Activated T-cell treated with anti-CD3 and anti-CD28 coated beads, Interleukin-2, amount 50 U/mL, for 1 hour (primary cell): ENCODE data around the gene AP3D1.
A peak's percentile ranks its signal among the peaks of the same experiment; 100 is the strongest.

Experiments
- DNase-seq: peaks from one replicate; pipeline ENCODE4 v3.0.0-alpha.2; 2020

AP3D1 gene

DNA sequence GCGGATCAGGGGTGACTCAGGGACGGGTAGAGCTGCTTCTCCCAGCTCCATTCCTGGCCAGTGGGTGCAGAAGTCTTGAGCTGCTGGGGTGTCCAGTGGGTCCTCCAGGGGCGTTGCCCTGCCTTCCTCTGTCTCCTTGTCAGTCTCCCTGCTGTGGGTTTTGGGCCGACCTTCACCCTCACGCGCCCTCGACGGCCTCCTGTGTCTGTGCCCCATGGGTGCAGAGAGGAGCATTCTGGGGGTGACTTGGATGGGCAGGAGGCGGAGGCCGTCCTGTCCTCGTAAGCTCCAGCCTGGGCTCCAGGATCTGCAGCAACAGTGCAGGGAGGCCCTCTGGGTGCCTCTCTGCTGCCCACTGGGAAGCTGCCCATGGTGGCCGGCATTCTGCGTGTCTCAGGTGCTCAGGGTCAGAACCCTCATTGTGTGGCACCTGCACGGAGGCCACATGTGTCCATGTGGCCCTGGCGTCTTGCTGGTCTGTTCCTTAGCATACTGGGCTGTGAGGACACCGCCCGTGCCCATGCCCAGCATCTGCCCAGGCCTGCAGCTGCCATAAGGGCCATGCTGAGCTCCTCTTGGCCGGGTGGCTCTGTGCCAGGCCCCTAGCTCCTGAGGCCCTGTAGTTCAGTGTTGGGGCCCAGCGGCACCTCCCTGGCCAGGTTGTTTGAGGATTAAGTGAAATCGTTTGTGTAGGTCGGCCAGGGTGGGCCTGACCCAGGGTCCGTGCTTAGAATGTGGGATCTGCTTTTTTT is 29.7 kb upstream of the AP3D1 start:
- no peak for DNase-seq

- DNase-seq = no peak
Measured at GRCh38 chr19:2180114-2180513, 28.7 kb upstream of the AP3D1 start.

GRCh38 chr19:2179095-2179494 is 27.7 kb upstream of the AP3D1 start:
- DNase-seq = no peak

GRCh38 chr19:2176337-2176994 is 25.1 kb upstream of the AP3D1 start:
- DNase-seq = no peak

- no peak for DNase-seq
Measured at GRCh38 chr19:2175742-2176141, 24.4 kb upstream of the AP3D1 start.

- no peak for DNase-seq
Measured at GRCh38 chr19:2173767-2174577, 22.6 kb upstream of the AP3D1 start.

- DNase-seq = no peak
Measured at GRCh38 chr19:2173388-2173766, 22.0 kb upstream of the AP3D1 start.

DNA sequence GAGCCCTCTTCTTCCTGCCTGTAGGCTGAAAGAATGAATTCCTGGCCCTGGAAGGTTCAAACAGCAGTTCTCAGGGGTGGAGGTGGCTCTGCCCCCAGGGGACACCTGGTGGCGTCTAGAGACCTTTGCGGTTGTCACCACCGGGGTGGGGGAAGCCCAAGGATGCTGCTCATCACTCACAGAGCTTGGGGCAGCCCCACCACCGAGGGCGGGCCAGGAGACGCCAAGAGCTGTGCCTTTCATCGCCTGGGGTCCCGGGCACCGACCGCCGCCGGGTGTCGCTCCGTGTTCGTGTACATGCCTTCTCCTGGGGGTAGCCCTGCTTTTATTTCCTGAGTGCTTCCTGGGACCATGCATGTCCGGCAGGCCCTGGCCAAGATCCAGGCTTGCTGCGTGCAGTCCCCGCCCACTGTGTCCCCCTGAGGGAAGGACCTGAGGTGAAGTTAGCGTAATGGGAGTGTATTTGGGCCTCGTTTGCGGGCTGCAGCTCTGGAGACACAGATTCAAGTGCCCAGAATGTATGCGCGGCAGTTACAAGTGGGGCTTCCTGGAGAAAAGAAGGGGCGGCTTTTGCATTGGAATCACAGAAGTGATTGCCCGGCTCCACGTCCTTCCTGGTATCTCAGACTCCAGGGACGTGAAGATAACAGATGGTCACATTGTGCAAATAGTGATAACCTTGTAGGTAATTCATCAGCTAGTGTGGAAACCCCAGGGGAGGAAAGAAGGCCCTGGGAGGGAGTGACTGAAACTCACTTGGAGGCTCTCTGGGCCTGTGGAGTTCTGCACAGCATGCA is 20.2 kb upstream of the AP3D1 start:
- DNase-seq = peak; percentile 73

DNA sequence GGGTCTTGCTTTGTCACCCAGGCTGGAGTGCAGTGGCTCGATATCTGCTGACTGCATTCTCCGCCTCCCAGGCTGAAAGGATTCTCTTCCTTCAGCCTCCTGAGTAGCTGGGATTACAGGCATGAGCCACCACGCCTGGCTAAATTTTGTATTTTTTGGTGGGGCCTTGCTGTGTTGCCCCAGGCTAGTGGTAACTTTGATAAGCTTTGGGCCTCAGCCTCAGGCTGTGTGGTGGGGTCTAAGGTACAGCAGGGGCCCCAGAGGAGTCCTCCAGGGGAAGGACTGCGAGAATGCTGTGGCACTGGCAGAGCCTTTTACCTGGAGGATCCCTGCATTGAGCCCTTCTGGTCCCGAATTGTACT is 19.6 kb upstream of the AP3D1 start:
- no peak for DNase-seq

GRCh38 chr19:2170219-2170618 is 18.9 kb upstream of the AP3D1 start:
- DNase-seq = no peak

DNA sequence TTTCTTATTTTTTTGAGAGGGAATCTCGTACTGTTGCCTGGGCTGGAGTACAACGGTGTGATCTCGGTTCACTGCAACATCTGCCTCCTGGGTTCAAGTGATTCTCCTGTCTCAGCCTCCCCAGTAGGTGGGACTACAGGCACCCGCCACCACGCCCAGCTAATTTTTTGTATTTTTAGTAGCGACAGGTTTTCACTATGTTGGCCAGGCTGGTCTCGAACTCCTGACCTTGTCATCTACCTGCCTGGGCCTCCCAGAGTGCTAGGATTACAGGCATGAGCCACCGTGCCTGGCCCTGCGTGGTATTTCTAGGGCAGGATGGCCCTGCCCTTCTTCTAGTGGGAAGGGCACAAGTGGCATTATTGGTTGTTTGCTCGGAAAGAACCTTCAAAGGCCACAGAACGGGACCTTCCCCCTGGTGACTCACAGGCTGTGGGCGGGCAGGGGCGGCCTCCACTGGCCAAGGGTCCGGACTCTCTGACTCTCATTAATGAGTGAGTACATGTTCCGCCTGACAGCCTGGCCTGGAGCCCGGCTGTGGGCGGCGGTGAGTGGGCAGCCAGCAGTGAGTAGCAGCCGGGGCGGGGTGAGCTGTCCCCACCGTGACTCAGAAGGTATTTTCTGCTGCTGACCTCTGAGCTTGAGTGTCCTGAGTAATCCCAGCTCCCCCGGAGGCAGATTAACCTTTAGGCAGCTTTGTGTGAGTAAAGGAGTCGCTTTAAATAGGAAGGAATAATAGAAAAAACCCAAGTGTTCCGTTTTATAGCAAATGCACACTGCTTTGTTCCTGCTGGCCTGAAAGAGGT is 17.5 kb upstream of the AP3D1 start:
- peak; percentile 45 for DNase-seq

GRCh38 chr19:2167896-2168618 is 16.7 kb upstream of the AP3D1 start:
- DNase-seq = no peak

DNA sequence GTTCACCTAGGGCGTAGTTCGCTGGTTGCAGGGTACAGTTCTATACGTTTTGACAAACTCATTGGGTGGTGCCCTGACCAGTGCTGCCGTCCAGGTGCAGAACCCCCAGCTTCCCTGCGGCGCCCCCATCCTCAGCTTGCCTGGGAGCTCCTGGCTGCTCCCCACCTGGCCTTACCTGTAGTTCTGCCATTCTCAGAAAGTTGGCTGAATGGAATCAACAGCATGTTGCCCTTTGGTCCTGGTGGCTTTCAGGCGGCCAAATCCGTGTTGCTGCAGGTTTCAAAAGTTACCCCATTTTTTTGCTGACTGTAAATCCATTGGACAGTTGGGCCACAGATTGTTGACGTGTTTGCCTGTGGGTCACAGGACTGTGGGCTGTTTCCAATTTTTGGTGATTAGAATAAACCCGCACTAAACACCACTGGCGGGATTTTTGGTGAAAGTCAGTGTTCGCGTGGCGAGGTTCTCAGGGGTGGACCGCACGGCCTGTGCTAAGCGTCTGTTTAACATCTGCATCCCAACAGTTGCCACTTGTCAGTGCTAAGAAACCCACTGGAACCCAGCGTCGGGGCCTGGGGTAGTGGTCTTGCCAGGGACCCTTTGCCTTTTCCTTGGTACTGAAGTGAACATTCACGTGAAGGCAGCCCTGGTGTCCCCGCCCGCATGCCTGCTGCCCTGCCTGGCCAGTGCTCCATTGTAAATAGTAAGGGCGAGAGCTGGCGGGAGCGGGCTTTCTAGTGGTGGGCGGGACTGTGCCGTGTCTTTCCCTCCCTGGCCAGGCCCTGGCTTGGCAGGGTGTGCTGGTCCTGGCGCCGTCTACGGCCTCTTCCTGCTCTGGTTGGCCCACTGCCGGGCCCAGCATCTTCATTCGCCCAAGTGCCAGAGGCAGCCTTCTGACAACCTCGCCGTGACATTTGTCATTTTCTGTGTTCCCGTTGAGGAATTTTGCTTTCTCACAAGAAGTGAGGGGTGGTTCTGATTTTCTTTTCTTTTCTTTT is 15.7 kb upstream of the AP3D1 start:
- no peak for DNase-seq

DNA sequence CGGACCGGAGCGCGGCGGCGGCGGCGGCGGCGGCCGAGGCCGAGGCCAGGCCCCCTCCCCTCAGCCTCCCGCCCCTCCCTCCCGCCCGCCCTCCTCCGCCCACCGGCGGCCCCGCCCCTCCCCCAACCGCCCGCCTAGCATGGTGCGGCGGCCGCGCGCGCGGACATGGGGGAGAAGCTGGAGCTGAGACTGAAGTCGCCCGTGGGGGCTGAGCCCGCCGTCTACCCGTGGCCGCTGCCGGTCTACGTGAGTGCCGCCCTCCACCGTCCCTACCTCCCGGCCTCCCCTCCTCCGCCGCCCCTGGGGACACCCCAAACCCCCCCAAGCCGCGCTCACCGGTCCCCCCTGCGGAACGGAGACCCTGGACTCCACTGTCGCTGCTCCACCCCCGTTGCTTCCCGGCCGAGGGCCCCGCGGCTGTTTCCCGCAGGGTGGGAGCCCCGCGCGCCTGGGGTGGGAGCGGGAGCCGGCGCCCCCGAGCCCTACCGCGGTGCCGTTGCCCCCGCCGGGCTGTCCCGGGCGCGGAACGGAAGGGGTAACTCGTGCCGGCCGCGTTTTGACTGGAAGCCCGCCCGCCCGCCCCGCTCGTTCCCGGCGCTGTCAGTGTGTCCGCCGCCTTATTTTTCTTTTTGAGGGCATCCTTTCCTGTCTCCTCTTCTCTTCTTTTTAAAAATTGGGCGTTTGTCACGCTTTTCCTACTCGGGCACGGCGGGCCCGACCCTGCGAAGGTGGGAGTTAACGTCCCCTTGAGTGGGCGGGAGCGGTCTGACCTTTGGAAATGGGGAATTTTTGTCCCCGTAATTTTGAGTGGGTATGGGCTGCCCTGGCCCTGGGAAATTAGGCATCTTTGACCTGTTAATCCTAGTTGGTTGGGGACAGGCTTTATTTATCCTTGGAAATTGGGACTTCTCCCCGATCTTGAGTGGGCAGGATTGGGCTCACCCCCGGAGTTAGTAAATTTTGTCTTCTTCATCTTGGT is 12.9 kb upstream of the AP3D1 start:
- no peak for DNase-seq

DNA sequence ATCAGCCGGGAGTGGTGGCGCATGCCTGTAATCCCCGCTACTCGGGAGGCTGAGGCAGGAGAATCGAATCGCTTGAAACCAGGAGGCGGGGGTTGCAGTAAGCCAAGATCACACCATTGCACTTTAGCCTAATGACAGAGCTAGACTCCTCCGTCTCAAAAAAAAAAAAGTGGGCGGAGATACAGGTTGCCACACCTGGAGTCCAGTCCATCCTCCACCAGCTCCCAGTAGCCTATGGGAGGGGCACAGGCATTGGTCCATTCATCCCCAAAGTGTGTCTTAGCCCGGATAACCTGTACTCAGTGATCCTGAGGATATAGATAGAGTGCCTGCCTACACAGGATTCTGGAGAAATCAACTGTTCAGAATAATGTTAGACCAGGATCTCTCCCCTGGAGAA is 9.0 kb upstream of the AP3D1 start:
- no peak for DNase-seq

DNA sequence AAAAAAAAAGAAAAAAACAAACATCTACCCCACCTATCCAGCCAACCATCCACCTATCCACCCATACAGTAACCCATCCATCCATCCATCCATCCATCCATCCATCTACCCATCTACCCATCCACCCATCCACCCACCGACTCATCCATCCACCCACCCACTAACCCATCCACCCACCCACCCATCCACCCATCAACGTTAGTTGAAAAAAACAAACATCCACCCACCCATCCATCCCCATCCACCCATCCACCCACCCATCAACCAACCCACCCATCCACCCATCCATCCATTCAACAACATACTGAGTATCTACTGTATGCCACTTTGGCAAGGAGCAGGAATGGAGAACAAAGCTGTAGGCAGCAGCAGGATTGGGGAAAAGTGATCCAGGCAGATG is 6.1 kb upstream of the AP3D1 start:
- no peak for DNase-seq

- DNase-seq = no peak
Measured at GRCh38 chr19:2154587-2155075, 3.3 kb upstream of the AP3D1 start.

GRCh38 chr19:2150794-2151338 is 500 bp downstream of the AP3D1 start:
- DNase-seq = no peak
